AG08395 (cell line): ENCODE data around the gene SLX4.
A peak's percentile ranks its signal among the peaks of the same experiment; 100 is the strongest.
"Not testable (repeated sequence)": the region's sequence is repeated elsewhere in the genome, so short reads cannot be mapped to it uniquely, and the experiment has no call there.

ENCODE experiments used
- DNase-seq: peaks from one replicate; pipeline ENCODE4 v3.0.0; 2012; ENCODE audit warnings: mixed read lengths, low spot score

Gene SLX4

GRCh38 chr16:3611146-3611975 lies at the start of gene SLX4:
TSS of gene SLX4 (minus strand) at chr16:3611606. CDS start at chr16:3608964, 2,642 bp downstream.
- peak; percentile 100 for DNase-seq

GRCh38 chr16:3659251-3659650 lies 47.8 kb upstream of the SLX4 start:
- peak; percentile 45 for DNase-seq

- DNase-seq: no peak
Measured at GRCh38 chr16:3656491-3657468, 45.4 kb upstream of the SLX4 start.

GRCh38 chr16:3656160-3656490 lies 44.7 kb upstream of the SLX4 start:
- DNase-seq: not testable (repeated sequence)

- no peak for DNase-seq
Measured at GRCh38 chr16:3655396-3656159, 44.2 kb upstream of the SLX4 start.

- no peak for DNase-seq
Measured at GRCh38 chr16:3655030-3655395, 43.6 kb upstream of the SLX4 start.

GRCh38 chr16:3654249-3654991 lies 43.0 kb upstream of the SLX4 start, which contains the start of gene DNASE1:
TSS of gene DNASE1 (plus strand) at chr16:3654691. CDS start at chr16:3655374, 683 bp downstream.
- peak; percentile 69 for DNase-seq

GRCh38 chr16:3652373-3653195 lies 41.2 kb upstream of the SLX4 start:
- no peak for DNase-seq

GRCh38 chr16:3651461-3652372 lies 40.3 kb upstream of the SLX4 start:
- no peak for DNase-seq

GRCh38 chr16:3650631-3651265 lies 39.3 kb upstream of the SLX4 start:
- no peak for DNase-seq

- no peak for DNase-seq
Measured at GRCh38 chr16:3646348-3646920, 35.0 kb upstream of the SLX4 start.

- DNase-seq: no peak
Measured at GRCh38 chr16:3645504-3646347, 34.3 kb upstream of the SLX4 start.

GRCh38 chr16:3645108-3645503 lies 33.7 kb upstream of the SLX4 start:
- no peak for DNase-seq

GRCh38 chr16:3643095-3643730 lies 31.8 kb upstream of the SLX4 start:
- DNase-seq: no peak

- no peak for DNase-seq
Measured at GRCh38 chr16:3642397-3643094, 31.1 kb upstream of the SLX4 start.

- no peak for DNase-seq
Measured at GRCh38 chr16:3641801-3642396, 30.5 kb upstream of the SLX4 start.
